Heart left ventricle (tissue), 13 donors: ENCODE data around the gene DLG1.

Source experiments
- POLR2A ChIP-seq, 2 donors: fragments of 450-650 bp; IDR thresholded peaks; one replicate each; pipeline ENCODE4 v1.6.1; 2017; ENCODE audit warnings: antibody characterized with exemption in 2 of 2, mild to moderate bottlenecking in 2 of 2, moderate library complexity in 2 of 2
- TF ChIP-seq, protein P1 (sequence below), 12 donors: fragments of 200-600 bp; sonication (generic) in 4 of 12; IDR thresholded peaks; one replicate each; pipeline versions ENCODE4 v1.5.0 to v1.8.0; 2018 to 2022; ENCODE audit warnings: antibody characterized with exemption in 12 of 12, mild to moderate bottlenecking in 5 of 12
- donor health status: ischemic (EF 13 %, LVEDD 7.1; RV severe dilation, severe dysfunction).
- donor health status: DM: no; HTN: yes; CAD: no.
- donor health status: DM: no; HTN: no; CAD: no.
- donor health status: ischemic (EF 25% LVEDD 6.9; RV normal size, moderate dysfunction).
- donor health status: ischemic (EF 25% LVEDD 5.7; RV mildly dilated, moderate dysfunction).
- donor health status: ischemic (EF 35%, LVEDD 5.7; RV mildly dilated, moderate dysfunction).
- donor health status: nonischemic (EF 11% LVEDD 7.7; RV severe dilation, severe dysfunction).
- donor health status: DM: yes; HTN: yes; CAD: no.
- donor health status: PGD.
- donor health status: ischemic (EF 29% LVEDD 5.4; RV normal size, mild dysfunction).
- donor health status: nonischemic (EF 23%, LVEDD 6.1; RV moderate dilation, normal function).

DNA sequence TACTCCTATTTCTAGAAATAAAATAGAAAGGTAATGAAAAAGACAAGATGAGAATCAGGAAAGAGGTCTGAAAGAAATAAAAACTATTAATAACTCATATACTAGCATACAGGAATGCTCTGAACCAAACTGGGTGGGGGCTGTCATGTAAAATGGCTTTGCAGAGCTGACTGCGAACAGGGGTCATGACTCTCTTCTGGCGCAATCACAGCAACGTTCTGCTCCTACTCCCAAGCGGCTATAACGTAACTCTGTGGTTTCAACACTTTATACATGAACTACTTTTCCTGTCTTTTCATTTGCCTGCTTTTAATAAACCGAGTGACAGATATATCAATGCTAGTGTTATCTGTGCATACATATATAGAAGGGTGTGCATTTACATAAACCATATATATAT, 116.7 kb downstream of the DLG1 start:
- TF ChIP-seq, protein P1, sequence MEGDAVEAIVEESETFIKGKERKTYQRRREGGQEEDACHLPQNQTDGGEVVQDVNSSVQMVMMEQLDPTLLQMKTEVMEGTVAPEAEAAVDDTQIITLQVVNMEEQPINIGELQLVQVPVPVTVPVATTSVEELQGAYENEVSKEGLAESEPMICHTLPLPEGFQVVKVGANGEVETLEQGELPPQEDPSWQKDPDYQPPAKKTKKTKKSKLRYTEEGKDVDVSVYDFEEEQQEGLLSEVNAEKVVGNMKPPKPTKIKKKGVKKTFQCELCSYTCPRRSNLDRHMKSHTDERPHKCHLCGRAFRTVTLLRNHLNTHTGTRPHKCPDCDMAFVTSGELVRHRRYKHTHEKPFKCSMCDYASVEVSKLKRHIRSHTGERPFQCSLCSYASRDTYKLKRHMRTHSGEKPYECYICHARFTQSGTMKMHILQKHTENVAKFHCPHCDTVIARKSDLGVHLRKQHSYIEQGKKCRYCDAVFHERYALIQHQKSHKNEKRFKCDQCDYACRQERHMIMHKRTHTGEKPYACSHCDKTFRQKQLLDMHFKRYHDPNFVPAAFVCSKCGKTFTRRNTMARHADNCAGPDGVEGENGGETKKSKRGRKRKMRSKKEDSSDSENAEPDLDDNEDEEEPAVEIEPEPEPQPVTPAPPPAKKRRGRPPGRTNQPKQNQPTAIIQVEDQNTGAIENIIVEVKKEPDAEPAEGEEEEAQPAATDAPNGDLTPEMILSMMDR (IDR thresholded peaks at IDR 0.05), result no peak
- no peak for TF ChIP-seq POLR2A (IDR thresholded peaks at IDR 0.05)
